ENCODE measurements around the gene MAMDC2.

The MAMDC2 gene

DNA sequence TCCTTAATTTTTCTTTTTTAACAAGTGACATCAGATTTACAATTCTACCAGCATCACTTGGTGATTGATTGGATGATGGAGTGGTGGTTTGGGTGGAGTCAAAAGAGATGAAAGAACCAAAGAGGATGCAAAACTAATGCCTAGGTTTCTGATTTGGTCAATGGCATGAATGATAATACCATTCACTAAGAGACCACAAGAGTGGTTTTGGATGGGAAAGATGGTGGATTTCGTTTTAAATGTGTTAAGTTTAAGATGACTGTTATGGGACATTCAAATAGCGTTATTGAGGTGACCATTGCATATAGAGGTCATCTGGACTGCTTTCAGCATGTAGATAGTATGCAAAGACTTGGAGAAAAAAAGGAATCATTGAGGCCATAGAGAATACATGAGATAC lies 218.7 kb downstream of the MAMDC2 start:
- no peak for DNase-seq (ENCODE audit: low spot score)

DNA sequence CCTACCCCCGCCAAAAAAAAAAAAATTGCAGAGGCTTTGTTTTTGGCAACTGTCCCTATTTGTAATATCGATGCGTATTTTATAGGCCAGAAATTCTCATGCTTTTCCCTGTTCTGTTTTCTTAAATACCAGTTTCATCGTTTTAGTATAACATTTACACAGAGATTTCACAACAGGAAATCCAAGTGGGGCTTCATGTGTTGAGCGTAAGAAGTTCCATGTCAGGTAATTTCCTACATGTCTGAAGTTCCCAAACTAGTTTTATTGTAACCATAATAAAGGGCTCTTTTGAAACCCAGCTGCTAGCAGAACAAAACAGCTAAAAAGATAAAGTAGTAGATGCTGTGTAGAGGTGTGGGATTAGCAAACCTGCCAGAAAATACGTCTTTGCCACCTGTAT lies 219.3 kb downstream of the MAMDC2 start:
- DNase-seq (ENCODE audit: low spot score), result no peak

DNA sequence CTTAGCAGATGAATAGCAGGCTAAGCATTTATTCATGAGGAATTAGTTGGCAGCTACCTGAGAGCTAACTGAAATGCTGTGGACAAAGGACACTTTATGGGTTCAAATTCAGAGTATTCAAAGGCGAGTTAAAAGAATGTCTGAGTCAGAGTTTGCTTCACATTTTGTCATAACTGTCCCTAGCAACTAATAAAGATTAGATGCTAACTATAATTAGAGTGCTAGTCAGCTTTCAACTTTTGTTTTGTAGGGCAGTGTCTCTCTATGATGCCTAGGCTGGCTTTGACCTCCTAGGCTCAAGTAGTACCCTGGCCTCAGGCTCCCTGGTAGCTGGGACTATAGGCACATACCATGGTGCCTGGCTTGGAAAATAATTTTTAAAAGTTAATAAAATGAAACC lies 219.8 kb downstream of the MAMDC2 start:
- DNase-seq (ENCODE audit: low spot score), result no peak
